SKM-1 (cell line): ENCODE data around the gene PTPRN2.

Experiments
- DNase-seq: peaks from one replicate; lab custom pipeline; 2025; ENCODE audit not compliant: unreplicated experiment; lab: John Stamatoyannopoulos, UW

The PTPRN2 gene

GRCh38 chr7:157550300-157551275 lies 1037.0 kb downstream of the PTPRN2 start:
- DNase-seq: no peak

- DNase-seq: no peak
Measured at GRCh38 chr7:157549612-157550299, 1037.9 kb downstream of the PTPRN2 start.

DNA sequence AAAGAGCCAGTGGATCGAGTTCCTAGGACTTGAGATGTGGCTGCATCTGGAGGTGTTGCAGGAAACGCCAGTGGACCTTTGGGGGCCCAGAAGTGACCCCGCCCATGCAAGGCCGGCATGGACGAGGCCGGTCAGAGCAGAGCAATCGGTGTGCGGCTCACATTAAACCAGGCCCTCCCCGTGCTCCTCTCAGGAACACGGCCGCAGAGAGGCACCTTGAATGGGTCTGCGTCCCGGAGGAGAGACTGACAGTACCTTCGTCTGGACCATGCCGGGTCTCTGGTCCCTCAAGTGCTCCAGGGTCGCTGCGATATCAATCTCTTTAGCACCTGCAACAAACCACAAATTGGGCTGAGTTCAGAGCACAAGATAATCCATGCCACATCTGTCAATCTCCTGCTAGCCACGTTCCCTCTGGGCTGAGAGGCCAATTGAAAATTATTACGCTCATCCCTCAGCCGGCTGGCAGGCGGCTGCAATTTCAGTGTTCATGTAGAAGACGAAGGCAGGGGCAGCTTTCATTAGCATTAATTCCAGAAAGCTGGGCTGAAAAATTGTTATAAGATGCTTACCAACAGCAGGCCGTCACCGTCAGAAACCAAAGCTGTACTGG lies 1038.8 kb downstream of the PTPRN2 start:
- DNase-seq: no peak

- DNase-seq: no peak
Measured at GRCh38 chr7:157547611-157548010, 1040.0 kb downstream of the PTPRN2 start.

DNA sequence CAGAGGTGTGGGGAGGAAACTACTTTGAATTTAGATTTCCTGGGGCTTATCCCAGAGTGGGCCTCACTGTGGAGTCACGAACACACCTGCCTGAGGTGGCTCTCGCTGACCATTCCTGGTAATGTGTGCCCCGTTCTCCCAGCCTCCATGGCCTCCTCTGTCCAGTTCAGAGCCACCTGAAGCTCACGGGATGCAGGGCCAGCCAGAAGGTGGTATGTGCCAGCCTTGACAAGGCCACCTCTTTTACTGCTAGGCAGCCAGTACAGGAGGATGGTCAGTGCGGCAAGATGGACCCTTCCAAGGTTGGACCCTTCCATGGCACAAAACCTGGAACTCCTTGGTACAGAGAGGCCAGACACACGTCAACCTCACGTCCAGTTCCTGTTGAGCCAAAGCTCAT lies 1040.5 kb downstream of the PTPRN2 start:
- no peak for DNase-seq

DNA sequence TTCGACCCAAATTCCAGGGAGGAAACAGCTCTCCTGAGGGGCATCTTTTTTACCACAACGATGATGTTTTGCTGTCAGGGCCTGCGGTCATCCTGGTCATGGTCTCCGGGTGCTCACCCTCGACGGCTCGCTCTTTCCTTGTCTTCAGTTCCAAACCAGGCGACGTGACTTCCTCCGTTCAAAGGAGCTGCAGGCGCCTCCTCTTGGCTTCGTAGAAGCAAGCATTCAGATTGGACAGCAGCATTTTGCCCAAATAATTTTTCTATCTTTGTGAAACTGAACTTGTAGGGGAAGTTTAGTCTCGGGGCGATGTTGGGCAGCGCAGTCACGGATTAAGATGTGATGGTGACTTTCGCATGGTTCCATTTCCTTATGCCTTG lies 1042.0 kb downstream of the PTPRN2 start:
- no peak for DNase-seq

DNA sequence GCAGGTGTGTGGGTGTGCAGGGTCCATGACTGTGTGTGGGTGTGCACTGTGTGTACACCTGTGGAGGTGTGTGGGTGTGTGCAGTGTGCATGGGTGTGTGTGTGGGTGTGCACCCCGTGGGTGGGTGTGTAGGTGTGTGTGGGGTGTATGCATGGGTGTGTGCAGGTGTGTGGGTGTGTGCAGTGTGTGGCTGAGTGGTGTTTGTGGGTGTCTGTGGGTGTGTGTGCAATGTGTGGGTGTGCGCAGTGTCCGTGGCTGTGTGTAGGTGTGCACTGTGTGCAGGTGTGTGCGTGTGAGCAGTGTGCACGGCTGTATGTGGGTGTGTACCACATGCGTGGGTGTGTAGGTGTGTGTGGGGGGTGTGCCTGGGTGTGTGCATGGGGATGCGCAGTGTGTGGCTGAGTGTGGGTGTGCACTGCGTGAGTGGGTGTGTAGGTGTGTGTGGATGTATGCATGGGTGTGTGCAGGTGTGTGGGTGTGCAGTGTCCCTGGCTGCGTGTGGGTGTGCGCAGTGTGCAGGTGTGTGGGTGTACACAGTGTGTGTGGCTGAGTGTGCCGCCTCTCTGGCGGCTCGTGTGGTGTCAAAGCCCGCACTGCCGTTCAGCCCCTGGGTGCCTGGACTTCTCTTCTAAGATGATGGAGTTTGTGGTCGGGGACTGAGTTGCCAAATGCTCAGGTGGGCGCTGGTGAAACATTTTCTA lies 1042.5 kb downstream of the PTPRN2 start:
- no peak for DNase-seq

- DNase-seq: no peak
Measured at GRCh38 chr7:157544226-157544625, 1043.4 kb downstream of the PTPRN2 start.

DNA sequence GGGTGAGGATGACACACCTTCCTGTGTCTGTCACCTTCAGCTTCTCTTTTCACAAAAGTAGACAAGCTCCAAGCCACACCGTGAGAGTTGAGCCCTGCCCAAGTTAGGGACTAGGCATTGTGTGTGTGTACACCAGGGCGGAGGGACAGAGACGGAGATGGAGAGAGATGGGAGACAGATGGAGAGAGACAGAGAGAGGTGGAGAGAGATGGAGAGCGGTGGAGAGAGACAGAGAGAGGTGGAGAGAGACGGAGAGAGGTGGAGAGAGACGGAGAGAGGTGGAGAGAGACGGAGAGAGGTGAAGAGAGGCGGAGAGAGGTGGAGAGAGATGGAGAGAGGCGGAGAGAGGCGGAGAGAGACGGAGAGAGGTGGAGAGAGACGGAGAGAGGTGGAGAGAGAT lies 1043.8 kb downstream of the PTPRN2 start:
- DNase-seq: no peak

GRCh38 chr7:157543276-157543675 lies 1044.3 kb downstream of the PTPRN2 start:
- no peak for DNase-seq

DNA sequence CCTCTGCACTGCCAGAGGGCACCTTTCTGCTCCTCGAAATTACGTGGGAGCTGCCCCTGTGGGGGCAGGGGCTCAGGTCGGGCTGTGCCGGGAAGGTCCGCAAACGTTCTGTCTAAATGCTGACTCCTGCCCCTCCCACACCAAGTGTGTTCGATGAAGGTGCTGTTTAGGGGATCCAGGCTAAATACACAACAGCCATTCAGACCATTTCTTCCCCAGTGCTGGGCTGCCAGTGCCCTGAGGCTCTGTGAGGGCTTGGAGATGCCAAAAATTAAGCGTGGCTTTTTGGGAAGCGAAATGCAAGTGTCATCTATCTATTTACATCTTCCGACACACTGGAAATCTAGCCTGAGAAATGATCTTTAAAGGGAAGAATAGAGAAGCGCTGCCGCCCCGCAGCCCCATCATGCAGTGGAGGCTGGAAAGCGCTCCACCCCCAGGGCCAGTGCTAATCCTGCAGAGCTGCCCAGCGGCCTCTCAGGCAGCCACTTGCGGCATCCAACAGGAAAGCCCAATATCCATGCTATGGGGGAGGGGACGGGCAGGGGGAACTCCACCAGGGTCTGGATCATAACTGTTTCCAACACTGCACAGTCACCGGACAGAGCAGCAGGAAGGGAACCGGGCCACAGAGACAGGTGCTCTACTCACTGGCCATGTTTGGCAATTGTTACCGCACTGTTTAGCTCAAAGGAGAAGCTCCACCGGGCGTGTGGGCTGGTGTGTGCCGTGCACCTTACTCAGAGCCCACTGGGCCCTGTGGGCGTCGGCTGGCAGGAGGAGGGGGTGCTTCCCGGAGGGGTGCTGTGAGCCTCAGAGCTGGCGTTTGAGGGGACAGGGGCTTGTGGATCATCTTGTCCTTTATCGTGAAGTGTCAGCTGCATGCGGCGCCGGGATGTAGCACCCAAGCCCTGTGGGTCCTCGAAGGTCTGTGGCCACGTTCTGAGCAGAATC lies 1045.3 kb downstream of the PTPRN2 start:
- DNase-seq: no peak

DNA sequence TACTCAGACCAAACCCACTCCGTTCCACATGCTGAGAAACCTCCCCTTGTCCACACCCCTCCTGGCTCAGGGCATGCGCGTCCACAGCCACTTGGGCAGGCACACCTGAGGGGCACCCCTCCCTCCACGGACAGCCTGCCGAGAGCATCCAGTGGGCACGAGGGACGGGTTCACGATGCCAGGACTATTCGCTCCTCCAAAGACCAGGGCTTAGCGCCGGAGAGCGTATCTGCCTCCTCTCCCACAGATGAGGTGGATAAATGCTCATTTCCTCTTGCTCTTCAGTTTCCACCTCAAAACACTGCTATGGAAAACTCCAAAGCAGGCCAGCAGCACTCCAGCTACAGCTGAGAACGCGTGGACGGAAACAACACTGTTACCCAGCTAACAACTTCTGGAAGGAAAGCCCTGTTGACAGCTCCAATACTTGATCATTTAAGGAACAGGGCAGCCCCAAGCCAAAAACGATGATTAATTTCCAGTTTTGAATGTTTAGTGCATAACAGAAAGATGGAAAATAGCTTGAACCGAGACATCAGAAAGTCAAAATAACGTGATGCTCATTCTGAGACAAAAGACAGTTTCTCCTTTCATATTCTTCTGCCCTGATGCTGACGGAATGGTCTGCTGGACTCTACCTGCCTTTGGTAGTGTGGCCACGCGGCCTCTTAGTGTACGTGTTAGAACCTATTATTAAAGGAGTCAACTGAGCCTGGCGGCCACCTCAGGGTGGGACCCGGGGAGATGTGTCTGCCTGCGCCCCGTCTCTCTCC lies 1046.1 kb downstream of the PTPRN2 start:
- DNase-seq: no peak

DNA sequence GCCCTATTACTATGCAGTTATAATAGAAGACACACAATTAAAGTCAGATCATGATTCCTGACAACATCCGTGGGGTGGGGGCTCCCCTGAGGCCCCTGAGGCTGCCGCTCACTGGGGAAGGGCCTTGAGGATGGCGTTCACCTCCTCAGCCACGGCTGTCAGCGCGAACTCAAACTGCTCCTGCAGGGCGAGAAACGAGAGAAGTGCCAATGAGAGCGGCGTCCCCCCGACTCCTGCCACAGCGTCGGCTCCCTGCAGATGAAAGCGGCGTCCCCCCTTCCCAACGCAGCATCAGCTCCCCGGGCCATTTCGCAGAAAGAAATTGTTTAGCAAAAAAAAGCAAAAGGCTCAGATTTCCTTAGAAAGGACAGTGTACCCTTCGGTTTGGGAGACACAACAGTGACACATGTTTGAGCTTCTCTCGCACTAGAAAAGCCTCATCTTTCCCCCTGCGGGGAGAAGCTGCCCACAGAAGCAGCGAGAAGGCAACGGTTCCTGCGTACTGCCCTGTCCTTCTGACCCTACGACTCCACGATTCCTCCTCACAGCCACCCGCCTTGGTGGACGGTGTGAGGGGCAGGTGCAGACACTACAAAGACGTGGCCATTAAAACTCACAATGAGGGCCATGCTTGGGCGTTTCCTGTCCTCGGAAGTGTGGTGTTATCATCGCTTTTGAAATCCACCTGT lies 1046.9 kb downstream of the PTPRN2 start:
- DNase-seq: no peak

GRCh38 chr7:157540020-157540419 lies 1047.6 kb downstream of the PTPRN2 start:
- no peak for DNase-seq

- no peak for DNase-seq
Measured at GRCh38 chr7:157539521-157539920, 1048.1 kb downstream of the PTPRN2 start.

DNA sequence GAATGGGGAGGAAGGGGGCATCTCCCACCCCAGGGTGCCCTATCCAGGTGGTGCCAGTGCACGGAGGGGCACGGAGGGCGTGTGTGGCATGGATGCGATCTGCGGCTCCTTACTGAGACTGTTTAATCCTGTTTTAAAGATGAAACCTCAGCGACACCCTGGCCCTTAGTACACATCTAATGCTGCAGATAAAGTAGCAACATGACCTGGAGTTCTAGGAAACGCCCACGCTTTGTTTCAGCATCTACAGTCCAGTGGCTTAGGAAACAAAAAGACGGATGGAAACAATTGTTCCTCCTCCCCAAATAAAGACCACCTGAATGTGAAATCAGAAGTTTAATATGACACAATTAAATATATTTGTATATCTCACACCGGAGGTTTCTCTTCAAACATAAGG lies 1048.9 kb downstream of the PTPRN2 start:
- DNase-seq: no peak

DNA sequence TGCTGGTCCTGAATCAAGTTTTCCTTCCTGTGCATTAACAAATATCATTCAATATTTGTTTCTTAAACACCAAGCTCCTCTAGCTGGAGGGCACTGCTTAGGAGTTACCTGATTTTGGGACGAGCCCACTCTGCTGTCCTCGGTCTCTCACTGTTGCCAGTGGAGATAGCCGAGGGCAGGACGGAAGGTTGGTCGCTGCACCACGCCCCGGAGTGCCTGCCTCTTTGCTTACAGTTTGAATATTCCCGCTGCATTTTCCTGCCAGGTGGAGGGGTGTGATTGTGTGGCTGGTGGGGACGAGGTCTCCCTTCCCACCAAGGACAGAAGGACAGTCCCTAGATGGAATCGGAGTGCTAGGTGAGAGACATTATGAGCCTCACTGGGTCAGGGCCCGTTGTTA lies 1049.3 kb downstream of the PTPRN2 start:
- DNase-seq: no peak

DNA sequence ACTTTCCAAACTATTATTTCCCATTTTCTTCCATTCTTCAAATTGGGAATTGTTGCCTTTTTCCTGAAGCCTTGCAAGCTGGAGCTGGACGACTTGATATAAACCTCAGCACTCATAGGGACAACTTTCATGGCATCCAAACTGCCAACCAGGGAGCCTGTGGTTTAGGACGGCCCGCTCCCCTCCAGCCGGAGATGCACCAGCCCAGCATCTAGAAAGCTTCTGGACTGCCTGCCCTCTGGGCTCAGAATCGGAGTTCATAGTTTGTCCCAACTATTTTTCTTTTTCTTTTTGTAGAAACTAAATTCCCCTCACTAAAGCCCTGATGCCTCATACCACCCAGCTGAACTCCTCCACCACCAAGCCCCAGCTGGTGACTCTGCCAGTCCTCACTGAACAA lies 1050.6 kb downstream of the PTPRN2 start:
- no peak for DNase-seq

DNA sequence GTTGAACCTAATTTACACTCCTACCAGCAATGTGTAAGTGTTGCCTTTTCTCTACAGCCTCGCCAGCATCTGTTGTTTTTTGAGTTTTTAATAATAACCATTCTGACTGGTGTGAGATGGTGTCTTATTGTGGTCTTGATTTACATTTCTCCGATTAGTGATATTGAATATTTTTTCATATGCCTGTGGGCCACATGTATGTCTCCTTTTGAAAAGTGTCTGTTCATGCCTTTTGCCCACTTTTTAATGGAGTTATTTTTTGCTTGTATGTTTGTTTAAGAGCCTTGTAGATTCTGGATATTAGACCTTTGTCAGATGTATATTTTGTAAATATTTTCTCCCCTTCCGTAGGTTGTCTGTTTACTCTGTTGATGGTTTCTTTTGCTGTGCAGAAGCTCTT lies 1055.6 kb downstream of the PTPRN2 start:
- DNase-seq: no peak
